ENCODE results near the gene ATXN7L3B. TPM values are rescaled to one million over a fixed set of nuclear protein-coding genes. Genes with fewer than 3 reads are reported as not detected.
"Not testable (repeated sequence)": the region's sequence is repeated elsewhere in the genome, so short reads cannot be mapped to it uniquely, and the experiment has no call there.

ATXN7L3B gene
- total and polyA plus RNA-seq, 2 experiments from 2014 or later, result 14.0 to 40.8 TPM

GRCh38 chr12:74499192-74499591 lies 38.4 kb upstream of the ATXN7L3B start (continued):
- TF ChIP-seq REST (IDR thresholded peaks at IDR 0.05; ENCODE audit: unreplicated experiment), result no peak
- no peak for TF ChIP-seq EZH2phosphoT487 (IDR thresholded peaks at IDR 0.05; ENCODE audit: unreplicated experiment)
- no peak for TF ChIP-seq EZH2 (IDR thresholded peaks at IDR 0.05; ENCODE audit: low read depth, unreplicated experiment)
- TF ChIP-seq POLR2AphosphoS5 (IDR thresholded peaks at IDR 0.05; ENCODE audit: low read depth), result no peak
- TF ChIP-seq ZNF331 (CRISPR knock-in tag; IDR thresholded peaks at IDR 0.05; ENCODE audit: low read depth), result no peak
- TF ChIP-seq STAT1 (IDR thresholded peaks at IDR 0.05; ENCODE audit: unreplicated experiment), result no peak
- TF ChIP-seq CTCF (conservative IDR thresholded peaks at IDR 0.05; ENCODE audit: low read depth in 2 of 2), result no peak
- TF ChIP-seq NANOG (IDR thresholded peaks at IDR 0.05; ENCODE audit: borderline replicate concordance), result no peak

- Histone ChIP-seq H3K4me3 (peak overlapping the region; percentile 59), H2AFZ (peak overlapping the region; percentile 93), H3K4me2 (peak overlapping the region; percentile 69)
- ATAC-seq, result peak; percentile 54
- H3K9me3 Mint-ChIP-seq; H3K36me3 Mint-ChIP-seq (ENCODE audit: low read depth); H3K9me2 ChIP-seq (ENCODE audit: insufficient read depth); H3K4me1 Mint-ChIP-seq; H3F3A ChIP-seq (replicated peaks; ENCODE audit: low read depth); H3K36me3 ChIP-seq (ENCODE audit: insufficient read depth); H3K27ac ChIP-seq (ENCODE audit: low read depth); H3K27me3 ChIP-seq (ENCODE audit: insufficient read depth); H3K79me2 ChIP-seq (replicated peaks; ENCODE audit: insufficient read depth); H4K20me1 ChIP-seq (replicated peaks; ENCODE audit: insufficient read depth); H3K27me3 Mint-ChIP-seq (ENCODE audit: insufficient read depth, low read depth, poor library complexity); H3K4me1 ChIP-seq (ENCODE audit: insufficient read depth): not testable (repeated sequence)
- H3K4me3 Mint-ChIP-seq, result peak overlapping the region; percentile 85
- peak; percentile 48 for DNase-seq (ENCODE audit: low spot score)
- H3K27ac Mint-ChIP-seq, result peak overlapping the region; percentile 99
- TF ChIP-seq POLR2AphosphoS5 (IDR thresholded peaks at IDR 0.05; ENCODE audit: low read depth), result peak; percentile 42
Measured at GRCh38 chr12:74508873-74509657, 28.6 kb upstream of the ATXN7L3B start.

All from GM23338 (cell line).